RPMI7951 (cell line): ENCODE results near the gene S100A13. TPM values are rescaled to one million over a fixed set of nuclear protein-coding genes. Genes with fewer than 3 reads are reported as not detected.
"Not testable (repeated sequence)": the region's sequence is repeated elsewhere in the genome, so short reads cannot be mapped to it uniquely, and the experiment has no call there.

Experiments
- DNase-seq: peaks from one replicate; pipeline ENCODE4 v3.0.0-alpha.2; 2012; ENCODE audit warnings: low read depth
- total RNA-seq: library from RNA; depleted of rRNA; stranded (reverse); fragments of >200 nt; shearing (Covaris generic); gene quantifications from 2 replicates; pipeline ENCODE4 v1.2.3, GENCODE V29; 2014

Gene S100A13
- total RNA-seq, 1 experiment from 2014 or later: 571 TPM

DNA sequence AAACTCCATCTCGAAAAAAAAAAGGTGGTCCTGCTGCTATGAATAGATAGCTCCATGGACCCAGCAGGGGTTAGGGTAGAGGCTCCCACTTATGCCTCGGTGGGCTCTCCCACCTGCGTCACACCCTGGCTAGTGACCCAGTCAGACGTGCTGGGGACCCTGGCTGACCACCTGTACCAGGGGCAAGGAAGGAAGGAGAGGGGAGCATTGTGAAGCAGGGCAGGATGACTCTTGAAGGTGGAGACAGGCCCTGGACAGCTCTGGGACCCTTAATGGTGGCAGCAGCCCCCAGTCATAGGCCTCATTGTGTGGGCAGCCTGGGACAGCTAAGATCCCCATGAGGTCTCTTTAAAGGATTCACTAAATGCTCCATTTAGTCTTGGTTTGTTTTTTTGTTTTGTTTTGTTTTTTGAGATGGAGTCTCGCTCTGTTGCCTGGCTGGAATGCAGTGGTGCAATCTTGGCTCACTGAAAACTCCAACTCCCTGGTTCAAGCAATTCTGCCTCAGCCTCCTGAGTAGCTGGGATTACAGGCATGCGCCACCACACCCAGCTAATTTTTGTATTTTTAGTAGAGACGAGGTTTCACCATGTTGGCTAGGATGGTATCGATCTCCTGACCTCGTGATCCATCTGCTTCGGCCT is 20.8 kb upstream of the S100A13 start:
- DNase-seq: no peak

DNA sequence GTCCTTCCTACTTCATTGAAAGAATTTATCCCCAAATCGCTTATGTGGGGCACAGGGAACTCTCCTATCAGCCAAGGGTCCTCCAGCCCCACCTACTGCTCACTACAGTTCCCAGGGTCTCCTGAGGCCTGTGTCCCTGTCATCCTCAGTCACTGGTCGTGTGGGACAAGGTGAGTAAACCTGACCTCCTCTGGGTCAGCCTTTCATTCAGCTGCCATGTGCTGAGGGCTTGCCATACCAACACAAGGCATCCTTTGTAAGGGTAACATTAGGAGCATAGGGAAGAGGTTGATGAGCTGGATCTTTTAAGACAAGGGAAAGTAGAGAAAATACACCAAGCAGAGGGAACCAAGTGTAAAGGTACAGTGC is 20.0 kb upstream of the S100A13 start:
- DNase-seq: no peak

DNA sequence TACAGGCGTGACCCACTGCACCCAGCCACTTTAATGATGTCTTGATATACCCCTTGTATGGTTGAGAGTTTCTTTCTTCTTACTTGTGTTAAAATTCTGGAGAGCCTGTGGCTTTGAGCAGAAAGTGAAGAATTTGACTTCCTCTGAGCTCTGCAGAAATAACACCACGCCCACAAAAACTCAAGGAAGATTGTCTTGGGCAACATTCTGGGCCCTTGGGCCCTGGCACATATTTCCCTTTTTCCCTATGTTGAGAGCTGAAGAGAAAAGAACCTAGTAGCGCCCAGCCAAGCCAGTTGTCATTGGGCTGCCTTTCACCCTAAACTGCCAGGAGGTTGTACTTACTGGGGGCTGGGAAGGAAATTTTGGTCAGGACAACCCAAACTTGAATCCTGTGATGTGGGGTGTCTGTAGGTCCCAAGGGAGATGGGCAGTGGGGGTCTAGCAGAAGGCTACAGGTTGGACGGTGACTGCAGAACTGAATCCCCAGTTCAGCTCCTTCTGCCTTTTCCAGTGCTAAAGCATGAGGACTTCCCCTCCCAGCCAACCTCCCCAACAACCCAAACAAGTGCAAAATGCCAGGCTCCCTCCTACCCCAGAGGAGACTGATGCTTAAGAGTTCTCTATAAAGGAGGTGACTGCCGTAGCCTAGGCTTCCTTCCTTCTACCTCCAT is 19.5 kb upstream of the S100A13 start:
- DNase-seq: no peak

DNA sequence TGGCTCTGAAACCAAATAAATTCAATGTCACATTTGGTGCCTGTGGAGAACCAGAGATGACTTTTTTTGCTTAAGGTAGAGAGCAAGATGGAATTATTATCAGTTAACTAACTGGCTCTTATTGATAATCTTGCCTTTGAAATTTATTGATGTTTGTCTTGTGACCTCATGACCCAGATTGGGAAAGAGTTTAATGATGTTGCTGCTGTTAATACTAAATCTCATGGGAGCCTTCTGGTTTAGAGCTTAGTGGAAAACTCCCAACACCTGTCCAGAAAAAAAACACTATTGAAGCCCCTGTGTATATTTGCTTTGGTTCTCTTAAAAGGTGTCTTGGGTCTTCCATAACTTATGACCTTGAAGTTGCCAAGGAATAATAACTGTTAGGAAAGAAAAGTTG is 16.5 kb upstream of the S100A13 start:
- DNase-seq: no peak

DNA sequence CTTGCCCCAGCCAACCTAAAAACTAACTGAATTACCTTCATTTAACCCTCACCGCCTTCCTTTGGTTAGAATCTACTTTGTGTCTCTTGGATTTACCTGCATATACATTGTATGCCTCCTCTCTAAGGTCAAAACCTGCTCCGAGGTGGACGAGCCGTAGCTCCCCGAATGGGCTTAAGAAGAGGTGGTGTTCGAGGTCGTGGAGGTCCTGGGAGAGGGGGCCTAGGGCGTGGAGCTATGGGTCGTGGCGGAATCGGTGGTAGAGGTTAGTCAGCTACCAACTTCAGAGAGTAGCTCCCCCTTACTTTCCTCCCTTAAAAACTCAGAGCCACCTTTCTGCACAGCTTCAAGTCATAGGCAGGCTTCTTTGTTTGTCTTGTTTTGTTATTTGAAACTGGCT is 15.8 kb upstream of the S100A13 start:
- DNase-seq: no peak

DNA sequence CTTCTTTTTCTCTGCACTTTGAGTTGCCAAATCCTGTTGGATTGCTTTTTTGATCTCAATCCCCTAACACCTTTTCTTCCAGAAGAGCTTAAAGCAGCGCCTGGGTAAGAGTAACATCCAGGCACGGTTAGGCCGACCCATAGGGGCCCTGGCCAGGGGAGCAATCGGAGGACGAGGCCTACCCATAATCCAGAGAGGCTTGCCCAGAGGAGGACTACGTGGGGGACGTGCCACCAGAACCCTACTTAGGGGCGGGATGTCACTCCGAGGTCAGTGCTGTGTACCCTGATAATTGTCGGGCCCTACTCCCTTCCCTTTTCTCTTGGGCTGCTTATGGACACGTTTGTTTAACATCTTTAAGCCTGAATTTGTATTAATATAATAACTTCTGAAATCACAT is 14.9 kb upstream of the S100A13 start:
- DNase-seq: no peak

DNA sequence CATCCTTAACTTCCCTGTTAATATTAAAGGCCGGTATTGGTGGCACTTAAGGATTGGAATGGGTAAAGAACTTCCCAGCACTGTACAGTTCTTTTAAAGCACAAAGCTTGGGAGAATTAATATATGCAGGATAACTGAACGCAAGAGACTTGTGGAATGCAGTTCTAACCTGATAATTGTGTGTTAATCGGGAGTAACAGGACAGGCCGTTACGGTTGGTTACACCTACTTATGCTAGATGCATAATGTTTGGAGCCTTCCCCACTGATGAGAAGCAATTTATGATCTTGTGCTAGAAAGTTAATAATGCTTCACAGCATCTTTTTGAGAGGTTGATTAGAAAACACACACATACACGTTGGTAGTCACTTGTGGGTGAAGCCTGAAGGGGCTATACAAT is 13.6 kb upstream of the S100A13 start:
- DNase-seq: no peak

DNA sequence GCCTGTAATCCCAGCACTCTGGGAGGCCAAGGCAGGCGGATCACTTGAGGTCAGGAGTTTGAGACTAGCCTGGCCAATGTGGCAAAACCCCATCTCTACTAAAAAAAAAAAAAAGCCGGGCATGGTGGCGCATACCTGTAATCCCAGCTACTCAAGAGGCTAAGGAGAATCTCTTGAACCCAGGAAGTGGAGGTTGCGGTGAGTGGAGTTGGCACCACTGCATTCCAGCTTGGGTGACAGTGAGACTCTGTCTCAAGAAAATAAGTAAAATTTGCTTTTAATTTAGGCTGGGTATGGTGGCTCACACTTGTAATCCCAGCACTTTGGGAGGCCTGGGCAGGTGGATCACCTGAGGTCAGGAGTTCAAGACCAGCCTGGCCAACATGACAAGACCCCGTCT is 12.9 kb upstream of the S100A13 start:
- not testable (repeated sequence) for DNase-seq

DNA sequence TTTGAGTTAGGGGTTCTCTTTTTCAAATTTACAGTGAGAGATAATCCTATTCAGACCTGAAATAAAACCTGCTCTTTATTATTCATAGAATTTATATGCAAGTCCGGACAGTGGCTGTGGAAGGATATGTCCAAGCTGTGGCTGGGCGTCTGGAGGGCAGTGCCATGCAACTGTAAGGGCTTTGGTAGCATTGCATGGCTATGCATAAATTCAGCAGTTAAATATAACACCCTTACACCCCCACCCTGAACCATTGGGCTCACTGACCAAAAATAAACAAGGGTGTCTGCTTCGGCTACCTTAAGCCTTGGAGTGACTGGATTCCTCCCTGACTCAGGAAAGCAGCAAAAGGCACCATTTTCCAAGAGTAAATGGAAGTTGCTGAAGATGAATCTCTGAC is 12.0 kb upstream of the S100A13 start:
- DNase-seq: no peak

DNA sequence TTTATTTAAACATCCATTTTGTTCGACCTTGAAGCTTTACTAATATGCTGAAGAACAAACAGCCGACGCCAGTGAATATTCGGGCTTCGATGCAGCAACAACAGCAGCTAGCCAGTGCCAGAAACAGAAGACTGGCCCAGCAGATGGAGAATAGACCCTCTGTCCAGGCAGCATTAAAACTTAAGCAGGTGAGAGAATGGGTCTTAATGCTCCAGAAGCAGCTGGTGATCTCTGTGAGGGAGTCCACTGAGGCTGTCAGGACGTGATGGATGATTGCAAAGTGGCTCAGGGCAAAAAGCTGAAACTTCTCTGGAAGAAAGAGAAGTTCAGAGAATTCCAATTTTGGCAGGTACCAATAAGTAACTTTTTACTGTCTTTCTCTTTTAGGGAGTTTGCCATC is 11.0 kb upstream of the S100A13 start:
- no peak for DNase-seq

DNA sequence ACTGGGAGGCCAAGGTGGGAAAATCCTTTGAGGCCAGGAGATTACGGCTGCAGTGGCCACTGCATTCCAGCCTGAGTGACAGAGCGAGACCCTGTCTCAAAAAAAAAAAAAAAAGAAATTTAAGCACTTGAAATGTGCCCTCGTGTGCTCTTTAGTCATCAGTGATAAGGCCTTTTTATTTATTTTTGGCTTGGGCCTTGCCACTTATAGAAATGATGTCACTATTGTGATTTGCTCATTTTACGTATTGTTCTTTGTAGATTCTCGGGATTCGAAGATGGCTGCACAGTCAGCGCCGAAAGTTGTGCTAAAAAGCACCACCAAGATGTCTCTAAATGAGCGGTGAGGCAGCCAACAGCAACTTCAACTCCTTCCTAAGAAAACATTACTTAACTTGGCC is 9.0 kb upstream of the S100A13 start:
- DNase-seq: no peak

DNA sequence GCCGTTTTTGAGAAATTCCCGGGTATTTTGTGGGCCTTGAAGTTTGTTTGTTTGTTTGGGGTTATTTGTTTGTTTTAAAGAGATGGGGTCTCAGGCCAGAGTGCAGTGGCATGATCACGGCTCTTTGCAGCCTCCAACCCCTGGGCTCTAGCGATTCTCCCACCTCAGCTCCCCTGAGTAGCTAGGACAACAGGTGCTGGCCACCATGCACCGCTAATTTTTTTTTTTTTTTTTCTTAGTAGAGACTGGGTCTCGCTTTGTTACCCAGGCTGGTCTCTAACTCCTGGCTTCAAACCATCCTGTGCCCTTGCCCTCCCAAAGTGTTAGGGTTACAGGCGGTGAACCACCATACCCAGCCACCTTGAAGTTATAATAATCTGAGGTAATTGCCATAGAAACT is 8.6 kb upstream of the S100A13 start:
- no peak for DNase-seq

DNA sequence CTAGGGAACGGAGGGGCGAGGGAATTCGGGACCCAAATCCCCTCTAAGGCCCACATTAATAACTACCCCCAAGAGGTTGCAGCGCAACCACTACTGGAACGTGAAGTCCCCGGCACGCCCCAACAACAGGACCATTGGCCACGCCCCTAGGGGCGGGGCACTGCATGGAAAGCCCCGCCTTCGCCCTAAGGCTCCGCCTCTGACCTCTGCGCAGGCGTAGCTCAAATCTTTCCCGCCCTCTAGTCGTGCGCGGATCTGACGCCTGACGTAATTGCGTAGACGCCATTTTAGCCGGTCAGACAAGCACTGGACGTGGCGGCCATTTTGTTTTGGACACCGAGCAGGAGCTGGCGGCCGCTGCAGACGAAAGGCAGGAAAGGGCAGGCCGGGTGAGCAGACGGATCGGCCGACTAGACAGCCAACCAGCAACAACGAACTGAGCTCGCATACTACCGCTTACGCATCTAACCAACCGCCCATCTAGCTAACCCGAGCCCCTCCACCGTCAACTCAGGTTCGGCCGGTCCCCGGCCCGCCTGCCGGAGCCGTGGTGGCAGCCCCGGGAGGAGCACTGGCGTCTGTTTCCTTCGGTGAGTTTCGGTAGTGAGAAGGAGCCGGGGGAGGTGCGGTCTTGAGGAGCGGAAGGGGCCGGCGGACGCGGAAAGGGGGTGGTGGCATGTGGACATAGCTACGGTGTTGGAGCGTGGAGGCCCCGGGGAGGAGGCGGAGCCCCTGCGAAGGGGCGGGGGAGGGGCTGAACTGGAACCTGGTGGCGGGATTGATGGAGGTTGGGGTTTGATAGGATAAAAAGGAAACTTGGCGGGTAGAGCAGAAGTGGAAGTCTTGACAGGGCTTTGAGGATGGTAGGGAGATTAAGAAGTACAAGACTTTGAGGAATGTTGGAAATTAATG is 6.7 kb upstream of the S100A13 start, which contains the start of gene CHTOP:
CHTOP (plus strand) TSS at position 313 of the 912 bp plus-strand sequence. CDS start 2,523 bp downstream, outside the sequence.
- DNase-seq: peak; percentile 96

DNA sequence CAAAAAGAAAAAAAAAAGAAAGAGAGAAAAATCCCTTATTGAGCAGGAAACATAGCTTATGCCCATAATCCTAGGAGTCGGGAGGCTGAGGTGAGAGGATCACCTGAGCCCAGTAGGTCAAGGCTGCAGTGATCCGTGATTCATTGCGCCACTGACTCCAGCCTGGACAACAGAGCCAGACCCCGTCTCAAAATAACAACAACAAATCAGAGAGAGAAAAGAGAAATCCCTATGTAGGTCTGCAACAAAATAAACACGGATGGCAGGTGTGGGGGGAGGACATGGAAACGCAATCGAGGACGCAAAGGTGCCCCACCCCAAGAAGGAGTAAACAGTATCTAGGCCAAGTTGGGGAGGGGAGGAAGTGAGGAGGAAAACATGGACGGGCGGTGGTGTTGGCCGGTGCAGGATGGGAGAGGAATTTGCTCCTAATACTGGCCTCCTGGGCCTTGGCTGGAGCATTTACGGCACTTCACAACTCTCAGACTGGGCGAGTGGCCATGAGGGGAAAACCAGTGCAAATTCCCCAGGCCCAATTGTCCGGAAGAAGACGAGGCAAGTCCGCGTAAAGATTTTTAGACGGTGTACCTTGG is 6.0 kb upstream of the S100A13 start:
- DNase-seq: no peak

DNA sequence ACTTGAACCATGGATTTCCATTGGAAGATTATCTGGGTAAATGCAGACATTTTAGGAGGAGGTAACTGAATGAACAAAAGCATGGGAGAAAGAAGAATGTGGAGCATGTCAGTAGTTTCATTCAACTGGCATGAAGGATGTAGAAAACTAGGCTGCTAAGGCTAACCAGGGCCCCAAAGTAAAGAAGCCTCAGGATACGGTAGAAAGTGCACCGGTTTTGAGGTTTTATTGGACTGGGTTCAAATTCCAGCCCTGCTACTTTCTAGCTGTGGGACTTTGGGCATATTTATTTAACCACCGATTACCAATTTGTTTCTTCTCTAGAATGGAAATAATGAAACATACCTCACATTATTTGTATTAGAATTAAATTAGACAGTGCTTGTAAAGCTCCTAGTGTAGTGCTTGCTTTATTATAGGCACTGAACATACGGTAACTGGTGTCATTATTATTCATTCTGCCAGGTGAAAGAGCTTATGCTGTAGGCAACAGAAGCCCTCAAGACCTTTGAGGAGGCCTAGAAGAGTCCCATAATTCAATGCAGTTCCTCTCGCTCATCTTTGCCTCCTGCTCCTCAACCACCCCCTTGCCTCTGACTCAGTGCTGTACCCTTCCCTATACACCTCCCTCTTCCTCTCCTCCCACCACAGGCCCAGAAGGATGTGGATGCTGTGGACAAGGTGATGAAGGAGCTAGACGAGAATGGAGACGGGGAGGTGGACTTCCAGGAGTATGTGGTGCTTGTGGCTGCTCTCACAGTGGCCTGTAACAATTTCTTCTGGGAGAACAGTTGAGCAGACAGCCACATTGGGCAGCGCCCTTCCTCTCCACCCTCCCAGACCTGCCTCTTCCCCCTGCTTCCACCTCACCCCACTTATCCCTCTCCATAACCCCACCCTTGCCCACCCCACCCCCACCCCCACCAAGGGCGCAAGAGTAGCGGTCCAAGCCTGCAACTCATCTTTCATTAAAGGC is 4.0 kb upstream of the S100A13 start:
- no peak for DNase-seq

DNA sequence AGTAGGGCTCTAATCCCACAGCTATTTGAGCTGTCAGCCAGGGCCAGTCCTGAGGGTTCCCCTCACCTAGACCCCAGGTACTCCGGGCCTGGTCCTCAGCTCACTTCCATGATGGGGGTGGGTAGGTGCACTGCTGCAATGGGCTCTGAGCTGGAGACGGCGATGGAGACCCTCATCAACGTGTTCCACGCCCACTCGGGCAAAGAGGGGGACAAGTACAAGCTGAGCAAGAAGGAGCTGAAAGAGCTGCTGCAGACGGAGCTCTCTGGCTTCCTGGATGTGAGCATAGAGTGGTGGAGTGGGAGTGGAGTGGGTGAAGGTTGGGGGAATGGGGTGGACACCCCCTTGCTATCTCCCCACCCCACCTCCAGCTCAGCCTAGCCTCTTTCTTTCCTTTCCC is 3.1 kb upstream of the S100A13 start:
- DNase-seq: no peak

DNA sequence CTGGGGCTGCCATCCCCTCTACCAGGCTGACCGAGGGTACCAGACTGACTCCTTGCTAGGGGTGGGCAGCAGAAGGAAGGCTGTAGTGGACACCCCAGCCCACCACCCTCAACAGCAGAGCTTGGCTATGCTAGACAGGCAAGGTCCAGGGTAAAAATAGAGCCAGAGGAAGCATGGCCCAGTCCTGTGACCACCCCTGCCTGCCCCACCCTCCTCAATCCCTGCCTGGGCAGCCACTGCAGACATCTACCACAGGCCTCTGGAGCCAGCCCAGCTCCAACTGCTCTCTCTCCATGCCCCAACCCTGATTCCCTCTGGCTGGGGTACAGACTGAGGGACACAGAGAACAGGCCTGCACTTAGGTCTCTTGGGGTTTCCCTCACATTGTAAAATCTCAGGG is 2.7 kb upstream of the S100A13 start:
- DNase-seq: no peak

DNA sequence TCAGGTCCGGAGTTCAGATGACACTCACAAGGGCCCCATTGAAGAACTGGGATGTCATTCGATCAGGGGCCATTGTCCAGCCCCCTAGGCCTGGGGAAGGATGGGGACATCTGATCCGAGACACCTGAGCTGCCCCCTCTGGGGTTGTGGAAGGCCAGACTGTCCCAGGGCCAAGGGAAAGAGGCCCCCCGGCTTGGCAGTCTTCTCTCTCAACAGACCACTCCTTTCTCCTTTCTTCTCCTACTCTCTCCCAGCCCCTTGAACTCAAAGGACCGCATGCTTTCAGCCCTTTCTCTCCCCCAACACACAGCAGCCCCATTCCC is 2.0 kb upstream of the S100A13 start:
- no peak for DNase-seq

DNA sequence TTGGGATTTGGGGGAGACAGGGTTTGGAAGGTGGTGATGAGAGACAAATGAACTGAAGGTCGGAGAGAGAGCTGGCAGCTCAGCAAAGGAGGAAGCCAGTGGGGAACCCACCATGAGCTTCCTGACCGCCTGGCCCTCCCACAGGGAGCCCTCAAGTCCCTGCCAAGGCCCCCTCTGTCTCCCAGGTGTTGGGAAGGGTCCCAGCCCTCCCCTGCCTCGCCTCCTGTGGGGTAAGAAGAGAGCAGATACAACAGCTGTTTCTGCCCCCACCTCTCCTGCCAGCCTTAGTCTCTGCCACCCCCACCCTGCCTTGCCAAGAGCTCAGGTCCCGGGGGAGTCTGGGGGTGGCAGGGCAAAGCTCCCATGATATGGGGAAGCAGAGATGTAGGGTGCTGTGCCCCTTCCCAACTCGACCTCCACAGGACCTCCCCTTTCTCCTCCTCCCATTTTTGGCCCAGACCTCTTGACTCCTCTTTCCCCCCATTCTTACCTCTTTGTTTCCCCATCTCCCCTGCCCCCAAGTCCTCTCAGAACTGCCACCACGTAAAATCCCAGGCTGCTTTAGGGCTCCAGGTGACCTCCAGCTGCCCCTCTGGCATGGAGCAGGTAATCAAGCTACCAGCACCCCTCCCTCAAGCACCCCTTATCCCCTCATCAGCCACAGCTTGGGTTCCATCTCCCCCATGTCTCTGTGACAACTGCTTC is 1.5 kb upstream of the S100A13 start:
- no peak for DNase-seq

DNA sequence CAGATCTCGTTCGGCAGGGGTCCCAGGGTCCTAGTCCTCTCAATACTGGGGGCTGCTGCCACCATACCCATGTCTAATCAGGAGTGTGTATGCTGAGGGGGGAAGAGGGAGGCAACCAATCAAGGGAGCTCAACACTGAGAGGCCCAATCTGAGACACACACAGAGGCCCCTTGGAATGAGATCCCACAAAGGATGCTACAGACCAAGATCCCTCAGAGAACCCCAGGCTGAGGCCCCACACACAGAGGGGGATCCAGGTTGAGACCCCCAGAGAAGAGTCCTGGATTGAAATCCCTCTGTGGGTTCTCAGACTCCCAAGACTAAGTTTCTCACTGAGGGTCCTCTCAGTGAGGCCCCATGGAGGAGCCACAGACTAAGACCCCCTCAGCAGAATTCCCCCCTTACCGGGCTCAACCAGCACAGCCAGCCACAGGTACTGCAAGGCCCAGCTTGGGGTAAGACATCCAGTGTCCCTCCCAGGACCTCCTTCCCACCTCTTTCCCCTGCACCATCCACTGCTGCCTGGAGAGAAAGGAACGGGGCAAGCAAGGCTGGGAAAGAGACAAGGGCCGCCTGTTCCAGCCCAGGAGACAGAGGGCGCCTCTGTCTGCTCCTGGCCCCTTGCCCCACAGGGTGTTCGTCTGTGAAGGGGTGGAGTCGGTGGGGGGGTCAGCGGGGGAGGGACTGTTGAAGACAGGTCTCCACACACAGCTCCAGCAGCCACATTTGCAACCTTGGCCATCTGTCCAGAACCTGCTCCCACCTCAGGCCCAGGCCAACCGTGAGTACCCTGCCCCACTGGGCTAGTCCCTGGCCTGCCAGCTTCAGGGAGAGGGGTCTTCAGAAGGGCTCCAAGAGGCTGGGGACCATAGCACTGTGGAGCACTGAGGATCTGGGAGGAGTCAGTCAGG is 666 bp upstream of the S100A13 start, which contains the start of gene S100A1:
S100A1 (plus strand) TSS at position 720 of the 912 bp plus-strand sequence. CDS start 2,088 bp downstream, outside the sequence.
- DNase-seq: no peak
